ENCODE data around the gene ULK3.
A peak's percentile ranks its signal among the peaks of the same experiment; 100 is the strongest.

Gene ULK3

DNA sequence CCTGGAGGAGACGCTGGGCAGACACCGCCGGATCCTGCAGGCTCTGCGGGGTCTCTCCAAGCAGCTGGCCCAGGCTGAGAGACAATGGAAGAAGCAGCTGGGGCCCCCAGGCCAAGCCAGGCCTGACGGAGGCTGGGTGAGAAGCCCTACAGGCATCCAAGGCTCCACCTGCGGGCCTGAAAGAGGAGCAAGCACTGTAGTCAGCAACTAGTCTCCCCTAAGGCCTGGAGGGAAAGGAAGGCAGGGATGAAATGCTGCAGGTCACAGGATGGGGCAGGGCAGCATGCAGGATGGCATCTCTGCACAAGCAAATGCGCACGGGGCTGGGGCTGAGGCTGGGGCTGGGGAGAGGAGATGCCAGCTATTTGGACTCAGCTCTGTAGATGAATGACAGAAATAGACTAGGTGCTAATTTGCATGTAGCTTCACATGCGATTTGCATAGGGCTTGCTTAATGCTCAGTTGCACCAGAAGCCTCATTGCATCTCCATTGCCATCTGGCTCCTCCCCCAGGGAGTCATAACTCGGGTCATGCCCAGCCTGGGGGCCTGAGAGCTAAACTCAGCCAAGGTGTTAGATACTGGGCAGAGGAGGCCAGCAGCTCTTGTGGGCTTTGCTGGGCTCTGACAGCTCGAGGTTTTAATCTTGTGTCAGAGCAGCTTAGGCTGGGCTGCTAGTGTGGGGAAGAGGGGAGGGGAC is 21.7 kb downstream of the ULK3 start:
- no peak for DNase-seq (ENCODE audit: low spot score)

- no peak for DNase-seq (ENCODE audit: low spot score)
Observed at GRCh38 chr15:74820056-74820455, 22.9 kb downstream of the ULK3 start.

- DNase-seq (ENCODE audit: low spot score): no peak
Observed at GRCh38 chr15:74817370-74817737, 25.6 kb downstream of the ULK3 start.

DNA sequence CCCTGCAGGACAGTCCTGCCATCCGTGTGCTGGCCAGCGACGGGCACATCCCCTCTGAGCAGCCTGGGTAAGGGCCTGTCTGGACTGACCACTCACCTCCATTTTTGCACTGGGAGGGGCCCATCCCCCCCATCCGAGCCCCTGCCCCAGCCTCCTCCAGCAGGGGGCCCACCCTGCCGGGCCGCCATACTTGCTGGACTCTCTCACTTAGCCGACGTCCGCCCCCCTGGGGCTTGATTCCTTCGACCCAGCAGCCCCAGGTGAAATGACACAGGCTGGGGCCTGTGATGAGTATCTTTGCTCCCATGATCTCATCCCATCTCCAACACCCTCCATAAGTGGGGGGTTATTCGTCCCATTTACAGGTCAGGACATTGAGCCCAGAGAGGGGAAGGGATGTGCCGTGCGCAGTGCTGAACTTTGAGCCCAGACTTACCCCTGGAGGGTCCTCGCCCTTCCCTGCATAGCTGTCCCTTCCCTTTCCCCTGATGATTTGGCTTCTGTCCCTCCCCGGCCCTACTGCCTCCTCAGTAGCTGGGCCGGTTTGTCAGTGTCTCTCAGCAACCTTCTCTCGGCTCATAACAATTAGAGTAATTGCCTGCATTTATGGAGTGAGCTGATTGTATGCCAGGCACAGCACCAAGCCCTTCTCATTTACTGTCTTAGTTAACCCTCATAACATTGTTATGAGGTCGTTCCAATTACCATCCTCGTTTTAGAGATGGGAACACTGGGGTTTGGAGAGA is 26.2 kb downstream of the ULK3 start:
- DNase-seq (ENCODE audit: low spot score): no peak

GRCh38 chr15:74815961-74816360 is 27.0 kb downstream of the ULK3 start:
- no peak for DNase-seq (ENCODE audit: low spot score)

- no peak for DNase-seq (ENCODE audit: low spot score)
Observed at GRCh38 chr15:74815121-74815934, 27.6 kb downstream of the ULK3 start.

DNA sequence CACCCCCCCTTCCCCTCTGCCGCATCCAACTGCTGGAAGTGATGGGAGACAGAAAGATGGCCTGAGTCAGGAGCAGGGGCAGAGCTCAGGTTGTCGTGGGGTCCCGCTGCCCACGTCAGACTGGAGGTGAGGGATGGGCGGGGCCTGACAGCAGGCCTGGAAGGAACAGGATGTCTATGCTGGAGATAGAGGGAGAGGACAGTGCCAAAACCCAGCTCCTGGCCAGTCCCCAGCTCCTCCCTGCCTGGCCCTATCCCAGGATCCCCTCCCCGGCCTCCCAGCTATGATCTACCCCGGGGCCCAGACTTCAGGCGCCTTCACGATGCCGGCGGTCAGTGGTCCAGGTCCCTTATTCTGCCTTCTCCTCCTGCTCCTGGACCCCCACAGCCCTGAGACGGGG is 30.4 kb downstream of the ULK3 start, which contains the start of gene LMAN1L:
Gene LMAN1L (plus strand): TSS at position 303 of the 400 bp plus-strand sequence. CDS start 20 bp downstream, at position 323.
- DNase-seq (ENCODE audit: low spot score): no peak

GRCh38 chr15:74809956-74810355 is 33.0 kb downstream of the ULK3 start:
- no peak for DNase-seq (ENCODE audit: low spot score)

GRCh38 chr15:74809242-74809641 is 33.7 kb downstream of the ULK3 start:
- DNase-seq (ENCODE audit: low spot score): no peak

DNA sequence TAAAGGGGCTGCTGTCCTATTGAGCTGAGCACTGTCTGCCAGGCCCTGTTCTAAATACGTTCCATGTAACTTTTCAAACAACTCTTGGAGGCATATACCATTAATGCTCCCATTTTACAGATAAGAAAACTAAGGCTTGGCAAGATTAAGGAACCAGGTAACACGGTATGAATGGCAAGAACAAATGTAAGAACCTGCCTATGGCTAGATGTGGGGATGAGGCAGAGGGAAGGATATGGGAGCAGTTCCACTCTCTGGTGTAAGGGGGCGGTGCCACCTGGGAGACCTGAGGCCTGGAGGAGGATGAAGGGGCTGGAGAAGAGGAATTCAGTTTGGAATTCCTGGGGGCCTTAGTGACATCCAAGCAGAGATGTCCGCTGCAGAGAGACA is 34.1 kb downstream of the ULK3 start:
- DNase-seq (ENCODE audit: low spot score): no peak

DNA sequence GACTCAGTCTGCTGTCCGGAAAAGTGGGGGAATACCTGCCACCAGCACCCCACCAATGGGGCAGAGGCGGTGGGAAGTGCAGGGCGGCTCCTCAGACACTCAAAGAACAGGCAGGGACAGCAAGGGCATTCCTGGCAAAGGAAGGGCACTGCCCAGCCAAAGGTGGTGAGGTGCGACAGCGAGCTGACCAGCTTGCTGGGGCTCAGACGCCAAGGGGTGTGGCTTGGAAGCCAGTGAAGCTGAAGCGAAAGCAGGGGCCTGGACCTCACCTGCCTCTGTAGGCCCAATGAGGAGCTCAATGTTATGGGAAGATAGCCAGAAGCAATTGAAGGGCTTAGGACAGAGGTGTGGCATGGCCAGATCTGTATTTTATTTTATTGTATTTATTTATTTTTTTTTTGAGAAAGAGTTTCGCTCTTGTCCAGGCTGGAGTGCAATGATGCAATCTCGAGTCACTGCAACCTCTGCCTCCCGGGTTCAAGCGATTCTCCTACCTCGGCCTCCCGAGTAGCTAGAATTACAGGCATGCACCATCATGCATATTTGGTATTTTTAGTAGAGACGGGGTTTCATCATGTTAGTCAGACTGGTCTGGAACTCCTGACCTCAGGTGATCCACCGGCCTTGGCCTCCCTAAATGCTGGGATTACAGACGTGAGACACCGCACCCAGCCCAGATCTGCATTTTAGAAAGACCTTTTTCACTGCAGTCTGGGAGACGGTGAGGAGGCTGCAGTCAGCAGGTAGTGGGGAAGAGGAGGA is 34.7 kb downstream of the ULK3 start:
- peak; percentile 44 for DNase-seq (ENCODE audit: low spot score)

DNA sequence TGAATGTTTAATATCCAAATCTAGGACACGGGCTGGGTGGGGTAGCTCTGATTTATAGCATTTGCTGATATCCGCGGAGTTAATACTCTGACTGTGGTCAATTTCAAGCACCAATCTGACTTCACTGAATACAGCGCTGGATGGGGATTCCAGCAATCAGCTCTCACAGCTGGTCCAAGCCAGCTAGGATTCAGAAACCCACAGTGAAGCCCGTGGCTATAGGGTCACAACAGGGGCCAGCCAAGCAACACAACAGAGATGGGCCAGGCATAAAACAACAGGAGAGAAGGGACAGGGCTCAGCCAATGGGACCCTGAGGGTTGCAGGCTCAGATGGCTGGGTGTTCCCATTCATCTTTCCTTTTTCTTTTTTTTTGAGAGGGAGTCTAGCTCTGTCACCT is 35.7 kb downstream of the ULK3 start:
- DNase-seq (ENCODE audit: low spot score): no peak

- no peak for DNase-seq (ENCODE audit: low spot score)
Observed at GRCh38 chr15:74804935-74805334, 38.0 kb downstream of the ULK3 start.

GRCh38 chr15:74802862-74803447 is 40.0 kb downstream of the ULK3 start:
- DNase-seq (ENCODE audit: low spot score): no peak

DNA sequence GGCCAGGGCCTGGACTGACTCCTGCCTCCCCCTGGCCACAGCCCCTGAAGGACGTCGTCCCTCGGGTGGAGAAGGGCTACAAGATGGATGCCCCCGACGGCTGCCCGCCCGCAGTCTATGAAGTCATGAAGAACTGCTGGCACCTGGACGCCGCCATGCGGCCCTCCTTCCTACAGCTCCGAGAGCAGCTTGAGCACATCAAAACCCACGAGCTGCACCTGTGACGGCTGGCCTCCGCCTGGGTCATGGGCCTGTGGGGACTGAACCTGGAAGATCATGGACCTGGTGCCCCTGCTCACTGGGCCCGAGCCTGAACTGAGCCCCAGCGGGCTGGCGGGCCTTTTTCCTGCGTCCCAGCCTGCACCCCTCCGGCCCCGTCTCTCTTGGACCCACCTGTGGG is 40.7 kb downstream of the ULK3 start:
- no peak for DNase-seq (ENCODE audit: low spot score)

DNA sequence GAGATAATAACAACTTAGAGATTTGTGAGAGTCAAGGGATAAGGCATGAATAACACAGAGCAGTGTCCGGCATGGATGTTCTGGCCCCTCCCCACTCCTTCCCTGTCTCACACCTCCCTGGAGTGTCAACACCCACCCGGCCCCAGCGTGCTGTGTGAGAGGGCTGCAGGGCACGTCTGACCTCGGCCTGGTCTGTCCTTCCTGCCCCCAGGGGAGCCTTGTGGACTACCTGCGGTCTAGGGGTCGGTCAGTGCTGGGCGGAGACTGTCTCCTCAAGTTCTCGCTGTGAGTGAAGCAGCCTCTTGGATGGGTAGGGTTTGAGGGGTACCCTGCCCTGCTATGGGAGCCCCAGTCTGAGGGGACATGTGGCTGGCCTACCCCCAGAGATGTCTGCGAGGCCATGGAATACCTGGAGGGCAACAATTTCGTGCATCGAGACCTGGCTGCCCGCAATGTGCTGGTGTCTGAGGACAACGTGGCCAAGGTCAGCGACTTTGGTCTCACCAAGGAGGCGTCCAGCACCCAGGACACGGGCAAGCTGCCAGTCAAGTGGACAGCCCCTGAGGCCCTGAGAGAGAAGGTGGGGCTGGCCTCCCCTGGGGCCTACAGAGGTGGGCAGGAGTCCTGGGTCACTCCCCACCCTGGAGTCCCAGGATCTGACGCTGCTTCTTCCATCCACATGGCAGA is 41.5 kb downstream of the ULK3 start:
- no peak for DNase-seq (ENCODE audit: low spot score)

DNA sequence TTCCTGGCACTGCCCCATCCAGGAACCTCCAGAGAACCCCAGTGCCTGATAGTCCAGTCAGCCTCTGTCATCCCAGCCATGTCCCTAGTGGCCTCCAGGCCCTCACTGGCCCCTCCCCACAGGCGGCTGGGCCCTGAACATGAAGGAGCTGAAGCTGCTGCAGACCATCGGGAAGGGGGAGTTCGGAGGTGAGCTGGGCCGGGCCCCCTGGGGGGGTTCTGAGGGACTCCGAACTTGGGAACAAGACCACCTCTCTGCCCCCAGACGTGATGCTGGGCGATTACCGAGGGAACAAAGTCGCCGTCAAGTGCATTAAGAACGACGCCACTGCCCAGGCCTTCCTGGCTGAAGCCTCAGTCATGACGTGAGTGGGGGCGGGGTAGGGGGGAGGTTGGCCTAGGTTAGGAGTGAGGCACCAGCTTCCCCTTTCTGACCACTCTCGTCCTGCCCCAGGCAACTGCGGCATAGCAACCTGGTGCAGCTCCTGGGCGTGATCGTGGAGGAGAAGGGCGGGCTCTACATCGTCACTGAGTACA is 42.3 kb downstream of the ULK3 start:
- DNase-seq (ENCODE audit: low spot score): no peak

GRCh38 chr15:74799856-74800558 is 42.9 kb downstream of the ULK3 start:
- DNase-seq (ENCODE audit: low spot score): peak; percentile 38

DNA sequence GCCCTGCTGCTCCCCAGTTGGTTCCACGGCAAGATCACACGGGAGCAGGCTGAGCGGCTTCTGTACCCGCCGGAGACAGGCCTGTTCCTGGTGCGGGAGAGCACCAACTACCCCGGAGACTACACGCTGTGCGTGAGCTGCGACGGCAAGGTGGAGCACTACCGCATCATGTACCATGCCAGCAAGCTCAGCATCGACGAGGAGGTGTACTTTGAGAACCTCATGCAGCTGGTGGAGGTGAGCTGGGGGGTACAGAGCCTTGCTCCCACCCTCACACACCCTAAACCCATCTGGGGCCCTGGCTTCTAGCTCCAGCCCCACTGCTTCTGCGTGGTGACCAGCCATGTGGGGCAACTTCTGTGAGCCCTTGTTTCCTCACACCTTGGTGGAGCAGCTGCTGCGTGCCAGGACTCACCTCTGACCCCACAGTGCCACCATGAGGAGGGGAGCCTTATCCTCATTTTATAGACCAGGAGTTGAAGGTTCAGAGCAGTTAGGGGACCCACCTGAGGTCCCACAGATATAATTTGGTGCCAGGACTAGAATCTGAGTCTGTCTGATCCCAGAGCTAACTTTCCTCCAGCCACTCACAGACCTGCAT is 43.6 kb downstream of the ULK3 start:
- no peak for DNase-seq (ENCODE audit: low spot score)
